Testis (tissue), 2 donors: ENCODE data around the gene CYP21A2.
"Not testable (repeated sequence)": the region's sequence is repeated elsewhere in the genome, so short reads cannot be mapped to it uniquely, and the experiment has no call there.

Experiments
- CTCF ChIP-seq, 3 experiments: fragments of 450-650 bp in 2 of 3; fragments of 200-600 bp in 1 of 3; sonication (generic) in 1 of 3; IDR thresholded peaks; one replicate each; pipeline ENCODE4 v1.5.1; 2016 to 2019; ENCODE audit warnings: antibody characterized with exemption in 3 of 3, mild to moderate bottlenecking in 2 of 3, moderate library complexity in 1 of 3
- POLR2A ChIP-seq: fragments of 450-650 bp; IDR thresholded peaks from one replicate; pipeline ENCODE4 v1.6.1; 2017; ENCODE audit warnings: antibody characterized with exemption, mild to moderate bottlenecking, moderate library complexity

GRCh38 chr6:32035283-32036013 lies 2.8 kb upstream of the CYP21A2 start:
- TF ChIP-seq POLR2A; CTCF (IDR thresholded peaks at IDR 0.05): not testable (repeated sequence)
